GM12874 (cell line): ENCODE measurements around the gene CHCHD6.

Experiments used
- TF ChIP-seq, protein P1 (sequence below): IDR thresholded peaks from 2 replicates; pipeline ENCODE4 v1.5.1; 2011; ENCODE audit warnings: low read depth, mild to moderate bottlenecking, control low read depth, low read length, moderate library complexity; ENCODE audit not compliant: insufficient read depth

CHCHD6 gene

DNA sequence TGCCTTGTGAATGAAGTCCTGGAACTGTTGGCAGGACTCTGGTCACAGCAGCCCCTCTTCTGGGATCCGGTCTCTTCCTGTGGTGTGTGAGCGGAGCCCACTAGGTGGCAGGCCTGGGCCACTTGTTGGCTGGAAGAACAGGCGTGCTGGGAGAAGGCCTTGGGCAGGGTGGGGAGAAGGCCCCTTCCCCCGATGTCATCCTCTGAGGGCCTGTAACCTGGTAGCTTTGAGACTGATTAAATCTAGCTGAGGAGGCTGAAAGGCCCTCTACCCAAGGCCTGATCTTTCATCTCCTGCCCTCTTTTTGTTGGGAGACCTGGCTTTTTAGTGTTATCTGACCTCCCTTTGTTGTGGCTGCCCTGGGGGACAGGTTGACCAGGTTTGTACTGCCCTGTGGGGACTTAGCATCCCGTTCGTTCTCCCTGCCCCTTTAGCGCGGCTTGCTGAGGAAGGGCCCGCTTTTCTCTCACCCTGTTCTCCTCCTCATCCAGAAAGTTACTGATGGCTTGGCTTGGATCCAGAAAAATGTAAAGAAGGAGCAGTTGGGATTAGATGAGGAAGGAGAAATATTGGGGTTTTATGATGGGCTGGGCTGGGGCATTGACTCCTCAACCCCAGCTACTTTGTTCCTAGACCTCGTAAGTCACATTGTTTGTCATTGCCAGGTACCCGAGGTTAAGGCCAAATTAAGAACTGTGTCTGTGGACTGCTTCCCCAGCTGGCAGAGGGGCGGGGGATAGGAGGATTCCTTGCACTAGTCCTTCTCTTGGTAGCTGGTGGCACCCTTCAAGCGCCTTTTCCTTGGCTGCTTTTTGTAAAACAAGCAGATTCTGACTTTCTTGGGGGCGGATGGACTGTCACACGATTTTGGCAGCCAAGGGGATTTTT lies 48.5 kb downstream of the CHCHD6 start:
- TF ChIP-seq, protein P1, sequence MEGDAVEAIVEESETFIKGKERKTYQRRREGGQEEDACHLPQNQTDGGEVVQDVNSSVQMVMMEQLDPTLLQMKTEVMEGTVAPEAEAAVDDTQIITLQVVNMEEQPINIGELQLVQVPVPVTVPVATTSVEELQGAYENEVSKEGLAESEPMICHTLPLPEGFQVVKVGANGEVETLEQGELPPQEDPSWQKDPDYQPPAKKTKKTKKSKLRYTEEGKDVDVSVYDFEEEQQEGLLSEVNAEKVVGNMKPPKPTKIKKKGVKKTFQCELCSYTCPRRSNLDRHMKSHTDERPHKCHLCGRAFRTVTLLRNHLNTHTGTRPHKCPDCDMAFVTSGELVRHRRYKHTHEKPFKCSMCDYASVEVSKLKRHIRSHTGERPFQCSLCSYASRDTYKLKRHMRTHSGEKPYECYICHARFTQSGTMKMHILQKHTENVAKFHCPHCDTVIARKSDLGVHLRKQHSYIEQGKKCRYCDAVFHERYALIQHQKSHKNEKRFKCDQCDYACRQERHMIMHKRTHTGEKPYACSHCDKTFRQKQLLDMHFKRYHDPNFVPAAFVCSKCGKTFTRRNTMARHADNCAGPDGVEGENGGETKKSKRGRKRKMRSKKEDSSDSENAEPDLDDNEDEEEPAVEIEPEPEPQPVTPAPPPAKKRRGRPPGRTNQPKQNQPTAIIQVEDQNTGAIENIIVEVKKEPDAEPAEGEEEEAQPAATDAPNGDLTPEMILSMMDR = peak; percentile 92

DNA sequence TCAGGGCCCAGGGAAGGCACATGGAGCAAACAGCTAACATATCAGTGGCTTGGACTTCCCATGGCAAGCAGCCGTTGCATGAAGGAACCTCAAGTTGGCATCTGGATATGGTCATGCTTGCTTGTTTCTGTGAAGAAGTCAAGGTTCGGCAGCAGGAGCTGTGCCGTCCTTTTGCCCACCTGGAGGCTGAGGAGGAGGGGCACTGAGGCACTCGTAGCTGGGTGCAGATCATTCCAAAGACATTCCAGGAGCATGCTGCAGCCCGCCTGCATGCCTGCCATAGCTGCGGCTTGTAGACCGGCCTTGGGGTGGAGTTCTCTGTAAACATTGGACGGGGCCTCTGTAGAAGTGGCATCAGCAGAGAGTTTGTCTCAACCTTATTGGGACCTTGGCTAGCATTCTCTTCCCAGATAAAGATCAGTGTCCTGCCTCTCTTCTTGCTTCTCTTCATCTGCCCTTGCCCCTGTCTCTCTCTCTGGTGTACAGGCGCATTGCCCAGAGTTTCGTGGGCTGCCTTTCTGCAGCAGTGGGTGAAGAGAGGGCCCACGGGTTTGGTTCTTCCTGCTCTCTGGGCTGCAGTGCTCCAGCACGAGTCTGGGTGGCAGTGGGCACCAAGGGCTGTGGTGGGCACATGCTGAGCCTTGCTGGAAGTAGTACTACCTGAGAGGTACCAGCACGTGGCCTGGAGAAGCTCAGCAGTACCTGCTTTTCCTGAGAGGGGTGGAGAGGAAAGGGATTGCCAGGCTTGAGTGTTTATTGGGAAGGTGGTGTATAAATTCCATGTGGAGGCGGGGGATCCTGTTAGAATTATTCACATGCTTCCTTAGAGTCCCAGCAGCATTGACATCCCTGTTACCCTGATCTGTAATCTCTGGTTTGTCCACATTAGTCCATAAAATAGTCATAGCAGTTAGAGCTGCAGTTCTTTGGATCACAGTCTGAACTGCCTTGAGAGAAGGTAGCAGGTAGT lies 49.4 kb downstream of the CHCHD6 start:
- TF ChIP-seq, protein P1 = no peak

- TF ChIP-seq, protein P1 = no peak
These were observed 51.8 kb downstream of the CHCHD6 start for GRCh38 chr3:126755866-126756265.

- TF ChIP-seq, protein P1 = no peak
These were observed 54.0 kb downstream of the CHCHD6 start for GRCh38 chr3:126758026-126758425.

GRCh38 chr3:126758882-126759281 lies 54.8 kb downstream of the CHCHD6 start:
- TF ChIP-seq, protein P1 = no peak

- TF ChIP-seq, protein P1 = no peak
These were observed 56.5 kb downstream of the CHCHD6 start for GRCh38 chr3:126760541-126760940.

GRCh38 chr3:126763035-126763434 lies 59.0 kb downstream of the CHCHD6 start:
- TF ChIP-seq, protein P1 = no peak
